Stomach (tissue), 9 donors: ENCODE data around the gene CEP164. TPM values are rescaled to one million over a fixed set of nuclear protein-coding genes. Genes with fewer than 3 reads are reported as not detected.

ENCODE experiments used
- DNase-seq, 2 donors: peaks; one replicate each; pipeline versions ENCODE4 v3.0.0 to v3.0.0-alpha.2; 2013 to 2019
- H3K27ac ChIP-seq, 5 donors: fragments of 200-600 bp in 4 of 5; sonication (generic) in 4 of 5; one replicate each; pipeline ENCODE4 v1.5.1; 2013 to 2019; ENCODE audit warnings: mild to moderate bottlenecking in 1 of 5, moderate library complexity in 1 of 5
- H3K27me3 ChIP-seq, 3 donors: fragments of 200-600 bp; sonication (generic); one replicate each; pipeline ENCODE4 v1.5.1; 2017 to 2019; ENCODE audit warnings: mixed run types in 1 of 3
- H3K36me3 ChIP-seq, 4 donors: fragments of 200-600 bp; sonication (generic); 1 replicate in 3 of 4; 2 replicates in 1 of 4; pipeline ENCODE4 v1.5.1; 2016 to 2019
- H3K4me1 ChIP-seq, 4 donors: fragments of 200-600 bp; sonication (generic); one replicate each; pipeline ENCODE4 v1.5.1; 2016 to 2019
- H3K4me3 ChIP-seq, 4 donors: fragments of 200-600 bp; sonication (generic) in 3 of 4; one replicate each; pipeline ENCODE4 v1.5.1; 2016 to 2019; ENCODE audit warnings: mild to moderate bottlenecking in 1 of 4
- H3K9me3 ChIP-seq, 4 donors: fragments of 200-600 bp; sonication (generic); one replicate each; pipeline ENCODE4 v1.5.1; 2016 to 2019
- CTCF ChIP-seq, 7 experiments: fragments of 450-650 bp in 4 of 7; fragments of 200-600 bp in 3 of 7; sonication (generic) in 3 of 7; IDR thresholded peaks; one replicate each; pipeline ENCODE4 v1.5.1; 2016 to 2019; ENCODE audit warnings: antibody characterized with exemption in 7 of 7, control low read depth in 2 of 7, mild to moderate bottlenecking in 1 of 7
- EP300 ChIP-seq: sonication (generic); formaldehyde crosslinking; IDR thresholded peaks from one replicate; pipeline ENCODE4 v1.6.1; 2017; ENCODE audit warnings: antibody characterized with exemption
- POLR2A ChIP-seq, 4 donors: fragments of 450-650 bp; IDR thresholded peaks; one replicate each; pipeline ENCODE4 v1.6.1; 2016; ENCODE audit warnings: antibody characterized with exemption in 4 of 4, control low read depth in 2 of 4, mild to moderate bottlenecking in 1 of 4, moderate library complexity in 1 of 4
- POLR2AphosphoS5 ChIP-seq, 3 donors: sonication (generic); formaldehyde crosslinking; IDR thresholded peaks; one replicate each; pipeline ENCODE4 v1.6.1; 2016; ENCODE audit warnings: antibody characterized with exemption in 3 of 3
- WGBS, 5 donors: extraction: QIAGEN DNeasy Blood & Tissue Kit in 3 of 5; methylation state at CpG; one replicate each; pipeline versions ENCODE4 v1.1.5 to v1.1.7; 2013 to 2018; 5-methylcytosine and 5-hydroxymethylcytosine counted together
- intact Hi-C: fragments of 100-400 bp; cut with DNase I; formaldehyde crosslinking; loops from one replicate; pipeline ENCODE4 v1.15.1; 2023; ENCODE audit warnings: low total_unique reads
- polyA plus RNA-seq, 3 donors: library from polyadenylated mRNA; stranded (reverse); fragments of 200-250 nt; gene quantifications; one replicate each; pipeline ENCODE4 v1.2.3, GENCODE V29; 2013
- total RNA-seq, 5 donors: library from RNA; depleted of rRNA; stranded (reverse); fragments of >200 nt; gene quantifications; one replicate each; pipeline versions ENCODE4 v1.1.0 to v1.2.3, GENCODE V29; 2014 to 2016
- donor health status: healthy with polysubstance abuse.
- donor health status: Bipolar disorder and iron deficiency.
- donor health status: healthy.

Gene CEP164
- total and polyA plus RNA-seq, 8 donors, result 9.5 to 40.9 (median 16.9) TPM

- H3K4me1 ChIP-seq, result peaks cover 0 to 9% (median 7%) of the 10 kb centered on the region in 4 donors
- WGBS, 5 donors, result 85 to 89% (median 86%) methylated on average over 14 to 15 of the region's 15 CpGs
- TF ChIP-seq POLR2A (IDR thresholded peaks at IDR 0.05) (no peak), POLR2AphosphoS5 (IDR thresholded peaks at IDR 0.05) (no peak), CTCF (IDR thresholded peaks at IDR 0.05) (no peak), EP300 (no peak)
These were observed 102.8 kb downstream of the CEP164 start for GRCh38 chr11:117430293-117430955.

GRCh38 chr11:117431436-117431835, 103.8 kb downstream of the CEP164 start:
- Histone ChIP-seq H3K27ac (no peak overlapping the region), H3K36me3 (peaks cover 0 to 48% (median 4%) of the 10 kb centered on the region in 4 donors), H3K9me3 (no peaks in the 10 kb centered on the region), H3K4me3 (no peak overlapping the region), H3K4me1 (peaks cover 0 to 3% (median 2%) of the 10 kb centered on the region in 4 donors), H3K27me3 (peaks cover 0 to 19% (median 0%) of the 10 kb centered on the region in 3 donors)
- no peak for DNase-seq
- intact Hi-C loops, result no loop called here
- WGBS, 5 donors, result 87 to 98% (median 95%) methylated on average over 7 of the region's 7 CpGs
- TF ChIP-seq POLR2A (IDR thresholded peaks at IDR 0.05) (no peak), EP300 (no peak), CTCF (IDR thresholded peaks at IDR 0.05) (no peak), POLR2AphosphoS5 (IDR thresholded peaks at IDR 0.05) (no peak)

More at GRCh38 chr11:117430293-117430955, 102.8 kb downstream of the CEP164 start:
- intact Hi-C loops, result no loop called here
- H3K27ac ChIP-seq, result no peak overlapping the region
- no peaks in the 10 kb centered on the region for H3K9me3 ChIP-seq
- no peak for DNase-seq
- H3K36me3 ChIP-seq, result peaks cover 0 to 39% (median 4%) of the 10 kb centered on the region in 4 donors
- H3K4me3 ChIP-seq, result no peak overlapping the region
- H3K27me3 ChIP-seq, result peaks cover 0 to 16% (median 0%) of the 10 kb centered on the region in 3 donors

GRCh38 chr11:117433717-117434116, 106.1 kb downstream of the CEP164 start:
- Histone ChIP-seq H3K4me1 (no peaks in the 10 kb centered on the region), H3K9me3 (no peaks in the 10 kb centered on the region), H3K27ac (no peak overlapping the region), H3K4me3 (no peak overlapping the region), H3K27me3 (peaks cover 0 to 19% (median 0%) of the 10 kb centered on the region in 3 donors), H3K36me3 (peaks cover 0 to 60% (median 4%) of the 10 kb centered on the region in 4 donors)
- no peak for DNase-seq
- intact Hi-C loops, result no loop called here
- TF ChIP-seq EP300, result no peak
- no peak for TF ChIP-seq POLR2AphosphoS5 (IDR thresholded peaks at IDR 0.05)
- no peak for TF ChIP-seq POLR2A (IDR thresholded peaks at IDR 0.05)
- TF ChIP-seq CTCF (IDR thresholded peaks at IDR 0.05), result no peak

GRCh38 chr11:117434481-117434880, 106.8 kb downstream of the CEP164 start:
- no peak for DNase-seq

More at GRCh38 chr11:117434481-117434880, 106.8 kb downstream of the CEP164 start:
- TF ChIP-seq POLR2A (IDR thresholded peaks at IDR 0.05), result no peak
- no peak for TF ChIP-seq POLR2AphosphoS5 (IDR thresholded peaks at IDR 0.05)
- TF ChIP-seq CTCF (IDR thresholded peaks at IDR 0.05), result no peak
- TF ChIP-seq EP300, result no peak
- Histone ChIP-seq H3K4me3 (no peak overlapping the region), H3K9me3 (no peaks in the 10 kb centered on the region), H3K4me1 (no peaks in the 10 kb centered on the region), H3K36me3 (peaks cover 0 to 60% (median 4%) of the 10 kb centered on the region in 4 donors), H3K27ac (no peak overlapping the region), H3K27me3 (peaks cover 0 to 18% (median 0%) of the 10 kb centered on the region in 3 donors)
- WGBS, 5 donors, result 94 to 100% (median 96%) methylated on average over 1 of the region's 1 CpG
- intact Hi-C loops, result no loop called here
